ENCODE results near the gene PSMB11. TPM values are rescaled to one million over a fixed set of nuclear protein-coding genes. Genes with fewer than 3 reads are reported as not detected.

PSMB11 gene
- total RNA-seq, 6 donors from 2014 or later = not detected

DNA sequence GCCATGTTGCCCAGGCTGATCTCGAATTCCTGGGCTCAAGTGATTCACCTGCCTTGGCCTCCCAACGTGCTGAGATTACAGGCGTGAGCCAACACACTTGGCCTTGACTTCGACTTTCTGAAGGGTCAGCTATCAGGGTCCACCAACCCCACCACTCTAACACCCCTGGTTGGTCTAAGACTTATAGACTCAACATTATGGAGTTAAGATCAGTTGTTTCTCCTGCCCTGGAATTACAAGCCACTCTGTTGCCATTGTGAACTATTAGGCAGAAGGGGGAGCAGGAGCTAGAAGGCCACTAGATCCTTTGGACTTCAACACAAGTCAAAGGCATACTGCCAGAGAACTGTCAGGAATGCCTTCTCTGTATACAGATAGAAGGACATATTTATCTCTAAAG, 1.9 kb upstream of the PSMB11 start:
- DNase-seq (no peak), ATAC-seq (ENCODE audit: low FRiP score in 2 of 2) (no peak)
- TF ChIP-seq POLR2AphosphoS5 (IDR thresholded peaks at IDR 0.05) = no peak
- no peak for TF ChIP-seq EP300 (IDR thresholded peaks at IDR 0.05)
- TF ChIP-seq, protein P1, sequence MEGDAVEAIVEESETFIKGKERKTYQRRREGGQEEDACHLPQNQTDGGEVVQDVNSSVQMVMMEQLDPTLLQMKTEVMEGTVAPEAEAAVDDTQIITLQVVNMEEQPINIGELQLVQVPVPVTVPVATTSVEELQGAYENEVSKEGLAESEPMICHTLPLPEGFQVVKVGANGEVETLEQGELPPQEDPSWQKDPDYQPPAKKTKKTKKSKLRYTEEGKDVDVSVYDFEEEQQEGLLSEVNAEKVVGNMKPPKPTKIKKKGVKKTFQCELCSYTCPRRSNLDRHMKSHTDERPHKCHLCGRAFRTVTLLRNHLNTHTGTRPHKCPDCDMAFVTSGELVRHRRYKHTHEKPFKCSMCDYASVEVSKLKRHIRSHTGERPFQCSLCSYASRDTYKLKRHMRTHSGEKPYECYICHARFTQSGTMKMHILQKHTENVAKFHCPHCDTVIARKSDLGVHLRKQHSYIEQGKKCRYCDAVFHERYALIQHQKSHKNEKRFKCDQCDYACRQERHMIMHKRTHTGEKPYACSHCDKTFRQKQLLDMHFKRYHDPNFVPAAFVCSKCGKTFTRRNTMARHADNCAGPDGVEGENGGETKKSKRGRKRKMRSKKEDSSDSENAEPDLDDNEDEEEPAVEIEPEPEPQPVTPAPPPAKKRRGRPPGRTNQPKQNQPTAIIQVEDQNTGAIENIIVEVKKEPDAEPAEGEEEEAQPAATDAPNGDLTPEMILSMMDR (IDR thresholded peaks at IDR 0.05) = no peak
- TF ChIP-seq POLR2A (IDR thresholded peaks at IDR 0.05) = no peak
- no peak overlapping the region for H3K4me3 ChIP-seq
- H3K27ac ChIP-seq = no peak overlapping the region
- peaks cover 0 to 6% (median 3%) of the 10 kb centered on the region in 4 donors for H3K4me1 ChIP-seq
- no peaks in the 10 kb centered on the region for H3K9me3 ChIP-seq
- H3K27me3 ChIP-seq = no peaks in the 10 kb centered on the region
- WGBS, 2 donors = 93 to 100% methylated on average over 4 of the region's 4 CpGs
- no peaks in the 10 kb centered on the region for H3K36me3 ChIP-seq

DNA sequence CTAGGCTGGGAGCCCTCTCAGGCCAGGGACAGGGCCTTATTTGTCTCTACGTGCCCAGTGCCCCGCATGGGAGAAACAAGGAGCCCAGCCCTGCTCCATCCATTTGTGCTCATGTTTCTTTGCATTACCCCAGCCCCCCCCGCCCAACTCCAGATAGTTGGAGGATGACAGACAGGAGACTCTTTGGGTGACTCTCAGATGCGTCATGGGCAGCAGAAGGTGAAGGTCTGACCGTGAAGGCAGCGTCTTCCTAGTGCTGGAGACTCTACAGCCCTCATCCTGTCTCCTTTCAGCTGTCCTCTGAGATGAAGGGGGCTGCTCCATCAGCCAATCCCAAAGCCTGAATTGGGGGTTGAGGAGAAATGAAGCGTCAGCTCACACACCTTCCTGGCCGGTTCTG, 283 bp upstream of the PSMB11 start:
- Histone ChIP-seq H3K4me3 (no peak overlapping the region), H3K27me3 (no peaks in the 10 kb centered on the region), H3K4me1 (peaks cover 5 to 20% (median 12%) of the 10 kb centered on the region in 4 donors), H3K36me3 (no peaks in the 10 kb centered on the region), H3K27ac (no peak overlapping the region), H3K9me3 (no peaks in the 10 kb centered on the region)
- 83 to 90% methylated on average over 6 to 8 of the region's 8 CpGs for WGBS, 2 donors
- no peak for ATAC-seq (ENCODE audit: low FRiP score in 2 of 2)
- DNase-seq = no peak
- TF ChIP-seq POLR2AphosphoS5 (IDR thresholded peaks at IDR 0.05) (no peak), EP300 (IDR thresholded peaks at IDR 0.05) (no peak), POLR2A (IDR thresholded peaks at IDR 0.05) (no peak)
- TF ChIP-seq, protein P1 (IDR thresholded peaks at IDR 0.05) = no peak

DNA sequence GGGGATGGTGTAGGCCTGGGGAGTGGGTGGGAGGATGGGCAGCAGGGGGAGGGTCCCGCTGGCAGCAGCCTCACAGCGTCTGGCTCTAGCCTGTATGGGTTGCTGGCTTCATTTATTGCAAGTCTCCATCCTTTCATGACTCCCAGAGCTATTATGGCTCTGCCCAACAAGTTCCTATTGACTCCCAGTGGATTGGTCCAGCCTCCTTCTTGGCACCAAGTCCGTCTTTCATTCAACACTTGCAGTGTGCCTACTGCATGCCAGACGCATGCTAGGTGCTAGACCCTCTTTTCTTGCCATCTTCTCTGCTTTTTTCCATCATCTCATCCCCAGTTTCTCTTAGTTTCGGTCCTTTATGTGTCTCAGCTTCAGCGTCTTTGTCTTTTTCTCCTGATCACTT, 1.1 kb downstream of the PSMB11 start:
- Histone ChIP-seq H3K36me3 (no peaks in the 10 kb centered on the region), H3K9me3 (no peaks in the 10 kb centered on the region), H3K27me3 (no peaks in the 10 kb centered on the region), H3K27ac (no peak overlapping the region), H3K4me3 (no peak overlapping the region), H3K4me1 (peaks cover 5 to 20% (median 14%) of the 10 kb centered on the region in 4 donors)
- DNase-seq (no peak), ATAC-seq (ENCODE audit: low FRiP score in 2 of 2) (no peak)
- TF ChIP-seq, protein P1 (IDR thresholded peaks at IDR 0.05) = no peak
- TF ChIP-seq POLR2A (IDR thresholded peaks at IDR 0.05) (no peak), EP300 (IDR thresholded peaks at IDR 0.05) (no peak), POLR2AphosphoS5 (IDR thresholded peaks at IDR 0.05) (no peak)
- 95% methylated on average over 6 of the region's 6 CpGs for WGBS, 2 donors

DNA sequence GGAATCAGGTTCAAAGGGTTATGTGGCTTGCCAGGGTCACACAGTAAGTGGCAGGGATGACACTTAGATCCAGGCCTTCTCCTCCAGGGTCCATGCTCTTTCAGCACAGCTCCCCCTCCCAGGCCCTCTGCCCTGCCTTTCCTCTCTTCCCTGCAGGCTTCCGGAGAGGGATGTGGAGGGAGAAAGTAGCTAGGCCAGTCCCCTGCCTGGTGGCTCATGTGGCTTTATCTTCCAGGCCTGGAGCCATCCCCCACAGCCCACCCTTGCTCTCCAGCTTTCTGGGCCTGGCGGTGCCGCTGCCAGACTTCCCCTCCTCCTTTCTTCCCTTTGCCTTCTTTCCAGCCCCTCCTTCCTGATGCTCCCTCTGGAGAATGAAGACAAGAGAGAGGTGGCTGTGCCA, 1.7 kb downstream of the PSMB11 start:
- WGBS, 2 donors = 75 to 86% methylated on average over 3 of the region's 3 CpGs
- H3K27ac ChIP-seq = peak overlapping the region in 1 of 4 donors; percentile 79
- peaks cover 5 to 20% (median 14%) of the 10 kb centered on the region in 4 donors for H3K4me1 ChIP-seq
- no peak for ATAC-seq (ENCODE audit: low FRiP score in 2 of 2)
- no peak for DNase-seq
- no peaks in the 10 kb centered on the region for H3K9me3 ChIP-seq
- no peak overlapping the region for H3K4me3 ChIP-seq
- no peaks in the 10 kb centered on the region for H3K27me3 ChIP-seq
- no peak for TF ChIP-seq POLR2AphosphoS5 (IDR thresholded peaks at IDR 0.05)
- TF ChIP-seq, protein P1 (IDR thresholded peaks at IDR 0.05) = no peak
- TF ChIP-seq POLR2A (IDR thresholded peaks at IDR 0.05) = no peak
- no peak for TF ChIP-seq EP300 (IDR thresholded peaks at IDR 0.05)
- H3K36me3 ChIP-seq = no peaks in the 10 kb centered on the region

DNA sequence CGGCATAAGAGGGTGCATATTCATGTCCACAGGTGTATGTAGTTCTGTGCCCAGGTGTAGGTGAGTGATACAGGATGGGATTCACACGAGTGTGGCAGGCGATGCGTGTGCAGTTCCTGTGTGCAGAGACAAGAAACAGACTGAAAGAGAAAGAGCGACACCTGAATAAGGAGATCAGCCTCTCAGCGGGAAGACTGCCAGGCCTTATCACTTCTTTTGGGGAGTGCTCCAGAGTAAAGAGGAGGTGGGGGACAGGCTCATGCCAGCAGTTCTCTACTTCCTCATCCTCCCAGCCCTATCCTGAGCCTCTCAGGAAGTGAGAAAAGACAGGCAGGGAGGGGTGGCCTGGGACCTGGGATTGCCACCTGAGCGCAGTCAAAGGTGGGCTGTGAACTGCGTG, 2.8 kb downstream of the PSMB11 start:
- WGBS, 2 donors = 79 to 82% methylated on average over 8 of the region's 8 CpGs
- Histone ChIP-seq H3K27ac (peak overlapping the region in 2 of 4 donors; percentile 74 to 79), H3K27me3 (no peaks in the 10 kb centered on the region), H3K4me1 (peaks cover 5 to 20% (median 14%) of the 10 kb centered on the region in 4 donors), H3K4me3 (no peak overlapping the region), H3K36me3 (no peaks in the 10 kb centered on the region), H3K9me3 (no peaks in the 10 kb centered on the region)
- TF ChIP-seq EP300 (IDR thresholded peaks at IDR 0.05) = no peak
- TF ChIP-seq POLR2A (IDR thresholded peaks at IDR 0.05) = no peak
- TF ChIP-seq, protein P1 (IDR thresholded peaks at IDR 0.05) = no peak
- no peak for TF ChIP-seq POLR2AphosphoS5 (IDR thresholded peaks at IDR 0.05)
- ATAC-seq (ENCODE audit: low FRiP score in 2 of 2) (no peak), DNase-seq (no peak)
